Measurements from ENCODE around the gene ATG9A. TPM values are rescaled to one million over a fixed set of nuclear protein-coding genes. Genes with fewer than 3 reads are reported as not detected.

Gene ATG9A
- total and polyA plus RNA-seq, 9 of the 15 experiments (the other 6 are each of a cell fraction or from before 2014, with no cell fraction given): 0.25 to 65.6 (median 23.4) TPM

DNA sequence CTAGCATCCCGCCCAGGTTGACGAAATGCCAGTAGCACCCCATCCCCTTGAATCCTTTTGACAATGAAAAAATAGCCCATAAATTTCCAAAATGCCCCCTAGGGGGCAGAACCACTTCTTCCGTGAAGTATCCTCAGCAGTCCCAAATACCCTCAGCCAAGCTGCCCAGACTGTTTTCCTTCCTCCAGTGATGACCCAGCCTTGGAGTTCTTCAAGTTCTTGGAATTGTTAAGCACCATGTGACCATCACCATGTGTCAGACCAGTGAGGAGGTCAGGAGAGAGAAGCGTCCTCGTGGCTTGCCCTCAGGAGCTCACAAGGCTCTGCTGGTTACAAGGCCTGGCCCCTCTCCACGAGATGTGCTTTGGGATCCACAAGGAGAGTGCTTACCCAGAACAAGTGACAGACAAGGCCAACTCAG, 58.2 kb downstream of the ATG9A start:
- Histone ChIP-seq H4K20me1 (replicated peaks; ENCODE audit: control insufficient read depth, insufficient read depth, low read length) (no peaks in the 10 kb centered on the region), H3K36me3 (ENCODE audit: control insufficient read depth, insufficient read depth, low read length) (peaks cover 29% of the 10 kb centered on the region; the same call in 2 of the 3 replicates), H3K79me2 (ENCODE audit: control insufficient read depth, insufficient read depth, low read length) (peaks cover 9% of the 10 kb centered on the region), H3K9me1 (ENCODE audit: control insufficient read depth, insufficient read depth, low read length) (no peaks in the 10 kb centered on the region), H3K4me2 (ENCODE audit: insufficient read depth, low read length) (no peak overlapping the region), H3K27ac (ENCODE audit: extremely low read depth, low read depth, low read length) (no peak overlapping the region; the same call in 2 of the 3 replicates), H3K4me1 (replicated peaks in 1 of 2; ENCODE audit: control insufficient read depth in 2 of 2, insufficient read depth in 2 of 2, low read length in 2 of 2) (peaks cover 6% of the 10 kb centered on the region in 2 experiments; a peak in 3 of 5 replicates), H2AFZ (ENCODE audit: low read depth, low read length) (no peak overlapping the region), H3K4me3 (no peak overlapping the region), H3K27me3 (ENCODE audit: control insufficient read depth in 2 of 2, insufficient read depth in 2 of 2, low read length in 2 of 2) (no peaks in the 10 kb centered on the region), H3K9me3 (replicated peaks; ENCODE audit: control insufficient read depth, insufficient read depth, low read depth, low read length) (no peaks in the 10 kb centered on the region), H3K9ac (ENCODE audit: insufficient read depth in 1 of 2, low read depth in 2 of 2, low read length in 2 of 2) (peak overlapping the region in 1 of 2 experiments; percentile 11; a peak in 1 of 4 replicates)
- ChIA-PET POLR2A (interaction anchor here (0.6 to 1.5 kb wide), 4 partner anchors 38 to 1118 kb away, joined by 3 read pairs; partner anchors contain the start of genes GLB1L and STK16), CTCF (ENCODE audit: low intra/inter-chr PET ratio) (interaction anchor here (0.9 to 1.0 kb wide), 2 partner anchors 123 to 127 kb away, joined by 3 to 5 read pairs; no protein-coding TSS in a partner anchor)
- in situ Hi-C loops (cut with MboI) (loop anchor here (5.0 kb wide), 2 partner anchors 36 to 121 kb away; partner anchors contain the start of gene ZFAND2B), intact Hi-C loops (cut with micrococcal nuclease) (loop anchor here (1.0 kb wide), 1 partner anchor 127 kb away; no protein-coding TSS in a partner anchor)
- no TSS peak for BruUV-seq (replicated peaks)
- peak; percentile 73 for FAIRE-seq
- 31% methylated on average over 5 of the region's 6 CpGs for WGBS (ENCODE audit: insufficient coverage, low coverage, missing lambda C conversion rate)
- ATAC-seq: peak; percentile 82
- peak; percentile 41 to 59 (median 44) for DNase-seq (ENCODE audit: extremely low read depth in 1 of 4, low spot score in 3 of 4)
- TF ChIP-seq SNRNP70 (optimal IDR thresholded peaks at IDR 0.05; ENCODE audit: low read depth, low read length) (no peak), PPARD (CRISPR knock-in tag; IDR thresholded peaks at IDR 0.05) (no peak), ZNF668 (CRISPR knock-in tag; IDR thresholded peaks at IDR 0.05) (no peak), EHMT2 (IDR thresholded peaks at IDR 0.05) (no peak), PURB (CRISPR knock-in tag; IDR thresholded peaks at IDR 0.05; ENCODE audit: low read depth) (no peak), RAD21 (CRISPR knock-in tag; conservative IDR thresholded peaks at IDR 0.05 in 1 of 2, IDR thresholded peaks at IDR 0.05 in 1 of 2) (peak; percentile 44 to 56), SIN3A (IDR thresholded peaks at IDR 0.05; ENCODE audit: borderline replicate concordance in 2 of 2, control insufficient read depth in 1 of 2, low read depth in 2 of 2, low read length in 2 of 2) (no peak), TOE1 (IDR thresholded peaks at IDR 0.05; ENCODE audit: borderline replicate concordance) (peak; percentile 25; the same call in 1 of the 2 replicates), TOE1 (CRISPR knock-in tag; IDR thresholded peaks at IDR 0.05; ENCODE audit: borderline replicate concordance, low read depth) (no peak), CHD1 (IDR thresholded peaks at IDR 0.05; ENCODE audit: low read length) (no peak), SRF (CRISPR knock-in tag; IDR thresholded peaks at IDR 0.05) (0 out of 4 replicates have a peak, but pooled peaks of 1 of the 2 experiments have one; percentile 23), CBX2 (IDR thresholded peaks at IDR 0.05; ENCODE audit: insufficient read depth, low read length, poor library complexity, severe bottlenecking) (no peak), ELF1 (tag; IDR thresholded peaks at IDR 0.05) (no peak)
- TF ChIP-seq, protein P1, sequence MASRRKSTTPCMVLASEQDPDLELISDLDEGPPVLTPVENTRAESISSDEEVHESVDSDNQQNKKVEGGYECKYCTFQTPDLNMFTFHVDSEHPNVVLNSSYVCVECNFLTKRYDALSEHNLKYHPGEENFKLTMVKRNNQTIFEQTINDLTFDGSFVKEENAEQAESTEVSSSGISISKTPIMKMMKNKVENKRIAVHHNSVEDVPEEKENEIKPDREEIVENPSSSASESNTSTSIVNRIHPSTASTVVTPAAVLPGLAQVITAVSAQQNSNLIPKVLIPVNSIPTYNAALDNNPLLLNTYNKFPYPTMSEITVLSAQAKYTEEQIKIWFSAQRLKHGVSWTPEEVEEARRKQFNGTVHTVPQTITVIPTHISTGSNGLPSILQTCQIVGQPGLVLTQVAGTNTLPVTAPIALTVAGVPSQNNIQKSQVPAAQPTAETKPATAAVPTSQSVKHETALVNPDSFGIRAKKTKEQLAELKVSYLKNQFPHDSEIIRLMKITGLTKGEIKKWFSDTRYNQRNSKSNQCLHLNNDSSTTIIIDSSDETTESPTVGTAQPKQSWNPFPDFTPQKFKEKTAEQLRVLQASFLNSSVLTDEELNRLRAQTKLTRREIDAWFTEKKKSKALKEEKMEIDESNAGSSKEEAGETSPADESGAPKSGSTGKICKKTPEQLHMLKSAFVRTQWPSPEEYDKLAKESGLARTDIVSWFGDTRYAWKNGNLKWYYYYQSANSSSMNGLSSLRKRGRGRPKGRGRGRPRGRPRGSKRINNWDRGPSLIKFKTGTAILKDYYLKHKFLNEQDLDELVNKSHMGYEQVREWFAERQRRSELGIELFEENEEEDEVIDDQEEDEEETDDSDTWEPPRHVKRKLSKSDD (conservative IDR thresholded peaks at IDR 0.05; ENCODE audit: low read length): no peak
- TF ChIP-seq, protein P2, sequence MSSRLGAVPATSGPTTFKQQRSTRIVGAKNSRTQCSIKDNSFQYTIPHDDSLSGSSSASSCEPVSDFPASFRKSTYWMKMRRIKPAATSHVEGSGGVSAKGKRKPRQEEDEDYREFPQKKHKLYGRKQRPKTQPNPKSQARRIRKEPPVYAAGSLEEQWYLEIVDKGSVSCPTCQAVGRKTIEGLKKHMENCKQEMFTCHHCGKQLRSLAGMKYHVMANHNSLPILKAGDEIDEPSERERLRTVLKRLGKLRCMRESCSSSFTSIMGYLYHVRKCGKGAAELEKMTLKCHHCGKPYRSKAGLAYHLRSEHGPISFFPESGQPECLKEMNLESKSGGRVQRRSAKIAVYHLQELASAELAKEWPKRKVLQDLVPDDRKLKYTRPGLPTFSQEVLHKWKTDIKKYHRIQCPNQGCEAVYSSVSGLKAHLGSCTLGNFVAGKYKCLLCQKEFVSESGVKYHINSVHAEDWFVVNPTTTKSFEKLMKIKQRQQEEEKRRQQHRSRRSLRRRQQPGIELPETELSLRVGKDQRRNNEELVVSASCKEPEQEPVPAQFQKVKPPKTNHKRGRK (tag; IDR thresholded peaks at IDR 0.05): no peak
